Liver (tissue), 9 donors: ENCODE data around the gene PCP2. TPM values are rescaled to one million over a fixed set of nuclear protein-coding genes. Genes with fewer than 3 reads are reported as not detected.

Source experiments
- DNase-seq: peaks from one replicate; pipeline ENCODE4 v3.0.0-alpha.2; 2017; ENCODE audit warnings: low spot score
- H3K27ac ChIP-seq, 2 donors: one replicate each; pipeline ENCODE4 v1.7.0; 2013; ENCODE audit warnings: inconsistent platforms in 2 of 2, low read length in 2 of 2, control low read depth in 1 of 2, low read depth in 1 of 2, mild to moderate bottlenecking in 1 of 2
- H3K27me3 ChIP-seq, 4 donors: one replicate each; pipeline versions ENCODE4 v1.6.1 to v1.7.0; 2013; ENCODE audit warnings: low read length in 3 of 4, inconsistent platforms in 1 of 4, mild to moderate bottlenecking in 1 of 4, moderate library complexity in 1 of 4; ENCODE audit not compliant: control insufficient read depth in 4 of 4, insufficient read depth in 4 of 4
- H3K36me3 ChIP-seq, 4 donors: one replicate each; pipeline versions ENCODE4 v1.6.1 to v1.7.0; 2013; ENCODE audit warnings: low read length in 3 of 4, mild to moderate bottlenecking in 3 of 4, low read depth in 1 of 4, moderate library complexity in 1 of 4; ENCODE audit not compliant: control insufficient read depth in 4 of 4, insufficient read depth in 3 of 4
- H3K4me1 ChIP-seq, 4 donors: one replicate each; pipeline versions ENCODE4 v1.6.1 to v1.7.0; 2013; ENCODE audit warnings: low read length in 3 of 4, mild to moderate bottlenecking in 3 of 4, moderate library complexity in 1 of 4; ENCODE audit not compliant: control insufficient read depth in 4 of 4, insufficient read depth in 4 of 4
- H3K4me3 ChIP-seq, 3 donors: one replicate each; pipeline versions ENCODE4 v1.6.1 to v1.7.0; 2013; ENCODE audit warnings: low read length in 3 of 3, control low read depth in 1 of 3, low read depth in 1 of 3, mild to moderate bottlenecking in 1 of 3
- H3K9ac ChIP-seq, 2 donors: one replicate each; pipeline ENCODE4 v1.7.0; 2013; ENCODE audit warnings: low read length in 2 of 2, mild to moderate bottlenecking in 2 of 2, moderate library complexity in 2 of 2, control low read depth in 1 of 2, low read depth in 1 of 2
- H3K9me3 ChIP-seq, 4 donors: one replicate each; pipeline versions ENCODE4 v1.6.1 to v1.7.0; 2013; ENCODE audit warnings: low read length in 3 of 4; ENCODE audit not compliant: control insufficient read depth in 4 of 4
- ATF3 ChIP-seq: IDR thresholded peaks from 2 replicates; pipeline ENCODE4 v1.6.1; 2016; ENCODE audit warnings: antibody characterized with exemption
- CTCF ChIP-seq: fragments of 150-350 bp; IDR thresholded peaks from 2 replicates; pipeline ENCODE4 v1.5.1; 2017; ENCODE audit warnings: improper control_type of control experiment, low read depth, low read length; ENCODE audit not compliant: missing input control
- EGR1 ChIP-seq, 2 donors: IDR thresholded peaks; 2 replicates each; pipeline ENCODE4 v1.6.1; 2016 to 2018; ENCODE audit warnings: antibody characterized with exemption in 2 of 2, low read depth in 2 of 2
- FOXA1 ChIP-seq: IDR thresholded peaks from 2 replicates; pipeline ENCODE4 v1.6.1; 2016; ENCODE audit warnings: antibody characterized with exemption
- FOXA2 ChIP-seq: IDR thresholded peaks from 2 replicates; pipeline ENCODE4 v1.6.1; 2016; ENCODE audit warnings: antibody characterized with exemption
- GABPA ChIP-seq, 2 donors: IDR thresholded peaks in 1 of 2; conservative IDR thresholded peaks in 1 of 2; 2 replicates each; pipeline ENCODE4 v1.6.1; 2016; ENCODE audit warnings: antibody characterized with exemption in 2 of 2, mild to moderate bottlenecking in 1 of 2, moderate library complexity in 1 of 2
- HNF4A ChIP-seq, 2 donors: conservative IDR thresholded peaks; 2 replicates each; pipeline ENCODE4 v1.6.1; 2016; ENCODE audit warnings: antibody characterized with exemption in 2 of 2, mild to moderate bottlenecking in 2 of 2
- HNF4G ChIP-seq: IDR thresholded peaks from 2 replicates; pipeline ENCODE4 v1.6.1; 2016; ENCODE audit warnings: antibody characterized with exemption
- JUND ChIP-seq, 2 donors: IDR thresholded peaks; 2 replicates each; pipeline ENCODE4 v1.6.1; 2016; ENCODE audit warnings: antibody characterized with exemption in 2 of 2
- MAX ChIP-seq: IDR thresholded peaks from 2 replicates; pipeline ENCODE4 v1.6.1; 2016; ENCODE audit warnings: antibody characterized with exemption
- NR2F2 ChIP-seq: IDR thresholded peaks from 2 replicates; pipeline ENCODE4 v1.6.1; 2016; ENCODE audit warnings: antibody characterized with exemption
- RAD21 ChIP-seq, 2 donors: IDR thresholded peaks; 2 replicates each; pipeline ENCODE4 v1.6.1; 2016; ENCODE audit warnings: antibody characterized with exemption in 2 of 2, mild to moderate bottlenecking in 2 of 2
- REST ChIP-seq: IDR thresholded peaks from 2 replicates; pipeline ENCODE4 v1.6.1; 2016; ENCODE audit warnings: antibody characterized with exemption, mild to moderate bottlenecking
- RXRA ChIP-seq, 2 donors: IDR thresholded peaks; 2 replicates each; pipeline ENCODE4 v1.6.1; 2017 to 2018; ENCODE audit warnings: antibody characterized with exemption in 2 of 2, mild to moderate bottlenecking in 1 of 2
- SP1 ChIP-seq: IDR thresholded peaks from 2 replicates; pipeline ENCODE4 v1.6.1; 2018; ENCODE audit warnings: antibody characterized with exemption, mild to moderate bottlenecking
- TAF1 ChIP-seq: conservative IDR thresholded peaks from 2 replicates; pipeline ENCODE4 v1.6.1; 2016; ENCODE audit warnings: antibody characterized with exemption, mild to moderate bottlenecking
- YY1 ChIP-seq: IDR thresholded peaks from 2 replicates; pipeline ENCODE4 v1.6.1; 2016; ENCODE audit warnings: antibody characterized with exemption, mild to moderate bottlenecking
- ZBTB33 ChIP-seq: IDR thresholded peaks from 2 replicates; pipeline ENCODE4 v1.6.1; 2016; ENCODE audit warnings: antibody characterized with exemption
- WGBS: extraction: QIAGEN DNeasy Blood & Tissue Kit; methylation state at CpG from one replicate; pipeline ENCODE4 v1.1.7; 2013; 5-methylcytosine and 5-hydroxymethylcytosine counted together
- polyA plus RNA-seq, 2 donors: library from polyadenylated mRNA; stranded (reverse) in 1 of 2; unstranded in 1 of 2; fragments of 200-250 nt in 1 of 2; fragments of >200 nt in 1 of 2; fragmentation: Nextera tagmentation in 1 of 2; extraction: Ambion mirVana in 1 of 2; gene quantifications; one replicate each; pipeline versions ENCODE4 v1.2.1 to v1.2.3, GENCODE V29; 2013 to 2015
- total RNA-seq, 2 donors: library from RNA; depleted of rRNA; stranded (reverse); fragments of >200 nt; gene quantifications; one replicate each; pipeline ENCODE4 v1.2.3, GENCODE V29; 2014
- donor health status: healthy.
- donor health status: healthy.
- donor health status: healthy.
- donor health status: healthy.
- donor health status: healthy.

PCP2 gene
- total and polyA plus RNA-seq, 4 donors: 0.08 to 0.25 TPM; not detected in 2

GRCh38 chr19:7643031-7643415 is 9.5 kb upstream of the PCP2 start:
- H3K27me3 ChIP-seq: no peaks in the 10 kb centered on the region
- 96% methylated on average over 8 of the region's 8 CpGs for WGBS

More at GRCh38 chr19:7643031-7643415, 9.5 kb upstream of the PCP2 start:
- Histone ChIP-seq H3K9ac (no peak overlapping the region), H3K4me1 (peaks cover 0 to 5% (median under 1%) of the 10 kb centered on the region in 4 donors), H3K27ac (no peak overlapping the region), H3K9me3 (no peaks in the 10 kb centered on the region), H3K4me3 (no peak overlapping the region), H3K36me3 (peaks cover 0 to 3% (median 0%) of the 10 kb centered on the region in 4 donors)
- DNase-seq: no peak
- no peak for TF ChIP-seq FOXA1
- TF ChIP-seq RXRA (IDR thresholded peaks at IDR 0.05): no peak
- no peak for TF ChIP-seq HNF4G
- TF ChIP-seq JUND (IDR thresholded peaks at IDR 0.05): no peak
- TF ChIP-seq REST: no peak
- TF ChIP-seq NR2F2: no peak
- TF ChIP-seq RAD21 (IDR thresholded peaks at IDR 0.05): no peak
- TF ChIP-seq ZBTB33: no peak
- TF ChIP-seq MAX: no peak
- TF ChIP-seq ATF3: no peak
- no peak for TF ChIP-seq HNF4A (conservative IDR thresholded peaks at IDR 0.05)
- no peak for TF ChIP-seq YY1
- TF ChIP-seq GABPA (IDR thresholded peaks at IDR 0.05 in 1 of 2, conservative IDR thresholded peaks at IDR 0.05 in 1 of 2): no peak
- TF ChIP-seq TAF1: no peak
- no peak for TF ChIP-seq EGR1 (IDR thresholded peaks at IDR 0.05; ENCODE audit: low read depth in 2 of 2)
- no peak for TF ChIP-seq FOXA2
- no peak for TF ChIP-seq SP1
- TF ChIP-seq CTCF: no peak
